HS-27A (cell line): Measurements from ENCODE around the gene MKNK2.

Experiments used
- DNase-seq: peaks from one replicate; pipeline ENCODE4 v3.0.0-alpha.2; 2012; ENCODE audit warnings: low read depth, missing footprints

The MKNK2 gene

DNA sequence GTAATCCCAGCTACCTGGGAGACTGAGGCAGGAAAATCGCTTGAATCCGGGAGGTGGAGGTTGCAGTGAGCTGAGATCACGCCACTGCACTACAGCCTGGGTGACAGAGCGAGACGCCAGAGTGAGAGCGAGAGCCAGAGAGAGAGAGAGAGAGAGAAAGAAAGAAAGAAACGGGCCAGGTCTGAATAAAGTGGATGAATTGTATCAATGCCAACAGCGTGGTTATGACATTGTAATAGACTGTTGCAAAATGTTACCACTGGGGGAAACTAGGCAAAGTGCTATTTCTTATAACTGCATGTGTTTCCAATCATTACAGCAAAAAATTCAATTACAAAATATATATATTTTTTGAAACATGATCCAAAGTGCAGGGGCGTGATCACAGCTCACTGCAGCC, 23.7 kb downstream of the MKNK2 start:
- DNase-seq = no peak

DNA sequence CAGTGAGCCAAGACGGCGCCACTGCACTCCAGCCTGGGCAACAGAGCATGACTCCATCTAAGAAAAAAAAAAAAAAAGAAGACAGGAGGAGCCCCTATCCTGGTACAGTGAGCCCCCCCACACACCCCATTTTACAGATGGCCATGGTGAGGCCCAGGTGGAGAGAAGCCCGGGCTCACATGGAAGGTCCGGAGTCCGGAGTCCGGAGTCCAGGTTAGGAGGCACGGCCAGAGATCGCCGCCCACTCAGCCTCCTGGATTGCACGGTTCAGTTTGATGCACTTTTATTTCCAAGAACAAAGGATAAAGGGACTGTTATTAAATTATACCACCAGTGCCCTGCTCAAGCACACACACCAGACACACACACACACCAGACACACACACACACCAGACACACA, 24.3 kb downstream of the MKNK2 start:
- DNase-seq = no peak

DNA sequence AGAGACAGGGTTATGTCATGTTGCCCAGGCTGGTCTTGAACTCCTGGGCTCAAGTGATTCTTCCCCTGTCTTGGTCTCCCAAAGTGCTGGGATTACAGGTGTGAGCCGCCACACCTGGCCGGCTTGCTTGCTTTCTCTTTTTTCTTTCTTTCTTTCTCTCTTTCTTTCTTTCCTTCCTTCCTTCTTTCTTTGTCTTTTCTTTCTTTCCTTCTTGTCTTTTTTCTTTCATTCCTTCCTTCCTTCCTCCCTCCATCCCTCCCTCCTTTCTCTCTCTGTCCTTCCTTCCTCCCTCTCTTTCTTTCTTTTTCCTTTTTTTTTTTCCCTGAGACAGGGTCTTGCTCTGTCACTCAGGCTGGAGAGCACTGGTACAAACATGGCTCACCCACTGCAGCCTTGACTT, 28.8 kb downstream of the MKNK2 start:
- DNase-seq = no peak

DNA sequence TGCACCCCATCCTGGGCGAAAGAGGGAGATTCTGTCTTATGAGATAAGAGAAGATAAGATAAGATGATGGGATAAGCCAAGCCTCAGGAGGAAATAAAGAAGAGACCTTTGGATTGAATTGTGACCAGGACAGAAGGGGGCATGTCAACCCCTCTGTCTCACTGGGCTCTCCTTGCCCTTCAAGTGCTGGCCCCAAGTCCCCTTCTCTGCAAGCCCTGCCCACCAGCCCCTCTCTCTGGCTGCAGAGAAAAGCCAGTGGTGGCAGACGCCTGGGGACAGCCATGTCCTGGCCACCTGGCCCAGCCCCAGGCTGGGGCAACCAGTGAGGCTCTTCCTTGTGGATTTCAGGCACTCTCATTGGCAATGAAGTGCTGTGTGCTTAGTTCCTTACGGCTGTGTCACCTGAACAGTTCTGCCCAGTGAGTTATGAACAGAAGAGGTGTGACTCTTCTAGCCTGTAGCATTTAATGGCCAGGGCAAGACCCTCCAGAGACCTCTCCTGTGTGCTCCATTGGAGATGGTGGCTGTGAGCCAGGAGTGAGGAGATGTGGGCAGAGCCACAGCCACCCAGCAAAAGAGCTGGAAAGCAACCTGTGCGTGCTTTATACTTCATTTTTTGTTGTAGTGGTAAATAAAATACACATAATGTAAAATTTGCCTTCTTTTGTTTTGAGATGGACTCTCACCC, 29.4 kb downstream of the MKNK2 start:
- DNase-seq = no peak

DNA sequence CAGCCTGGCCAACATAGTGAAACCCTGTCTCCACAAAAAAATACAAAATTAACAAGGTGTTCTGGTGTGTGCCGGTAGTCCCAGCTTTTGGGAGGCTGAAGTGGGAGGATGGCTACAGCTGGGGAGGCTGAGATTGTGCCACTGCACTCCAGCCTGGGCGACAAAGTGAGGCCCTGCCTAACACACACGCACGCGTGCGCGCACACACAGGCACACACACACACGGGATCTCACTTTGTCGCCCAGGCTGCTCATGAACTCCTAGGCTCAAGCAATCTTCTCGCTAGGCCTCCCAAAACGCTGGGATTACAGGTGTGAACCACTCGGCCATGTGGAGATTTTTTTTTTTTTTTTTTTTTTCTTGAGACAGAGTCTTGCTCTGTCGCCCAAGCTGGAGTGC, 32.3 kb downstream of the MKNK2 start:
- no peak for DNase-seq

DNA sequence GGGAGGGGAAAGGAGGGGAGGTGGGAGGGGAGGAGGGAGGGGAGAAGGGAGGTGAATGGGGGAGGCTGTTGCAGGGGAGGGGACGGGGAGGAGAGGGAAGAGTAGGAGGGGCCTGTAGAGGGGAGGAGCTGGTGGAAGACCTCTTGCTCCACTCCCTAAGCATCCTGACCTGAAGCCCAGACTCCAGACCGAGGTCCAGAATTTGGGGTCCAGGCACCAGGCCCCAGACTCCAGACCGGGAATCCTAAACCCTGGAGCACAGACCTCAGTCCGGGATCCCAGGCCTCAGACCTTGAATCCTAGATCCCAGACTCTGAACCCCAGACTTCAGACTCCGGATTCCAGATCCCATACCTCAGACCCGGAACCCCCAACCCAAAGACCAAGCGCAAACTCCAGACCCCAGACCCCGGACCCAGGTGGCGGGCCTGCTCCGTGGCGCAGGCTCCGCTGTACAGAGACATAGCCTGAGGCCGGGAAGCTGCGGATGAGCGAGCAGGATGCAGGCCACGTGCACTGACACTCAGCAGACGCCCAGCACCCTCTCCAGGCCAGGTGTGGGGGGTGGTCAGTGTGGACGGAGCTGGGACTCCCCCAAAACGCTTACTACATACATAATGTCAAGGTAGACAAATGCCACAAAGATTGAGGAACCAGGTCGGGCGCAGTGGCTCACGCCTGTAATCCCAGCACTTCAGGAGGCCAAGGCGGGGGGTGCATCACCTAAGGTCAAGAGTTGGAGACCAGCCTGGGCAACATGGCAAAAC, 34.8 kb downstream of the MKNK2 start:
- DNase-seq = no peak

DNA sequence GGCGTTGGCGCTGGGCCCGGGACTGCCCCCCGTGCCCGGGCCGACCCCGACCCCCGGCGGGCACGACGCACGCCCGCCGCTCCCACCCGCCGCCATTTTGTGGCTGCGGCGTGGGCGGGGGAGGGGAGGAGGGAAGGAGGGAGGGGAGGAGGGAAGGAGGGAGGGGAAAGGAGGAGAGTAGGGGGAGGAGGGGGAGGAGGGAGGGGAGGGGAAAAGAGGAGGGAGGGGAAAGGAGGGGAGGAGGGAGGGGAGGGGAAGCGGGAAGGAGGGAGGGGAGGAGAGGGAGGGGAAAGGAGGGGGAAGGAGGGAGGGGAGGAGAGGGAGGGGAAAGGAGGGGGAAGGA, 35.5 kb downstream of the MKNK2 start, which contains the start of gene BTBD2:
Gene BTBD2 (minus strand): TSS at position 107 of the 343 bp plus-strand sequence. CDS start 11 bp downstream, at position 96.
- DNase-seq = no peak

DNA sequence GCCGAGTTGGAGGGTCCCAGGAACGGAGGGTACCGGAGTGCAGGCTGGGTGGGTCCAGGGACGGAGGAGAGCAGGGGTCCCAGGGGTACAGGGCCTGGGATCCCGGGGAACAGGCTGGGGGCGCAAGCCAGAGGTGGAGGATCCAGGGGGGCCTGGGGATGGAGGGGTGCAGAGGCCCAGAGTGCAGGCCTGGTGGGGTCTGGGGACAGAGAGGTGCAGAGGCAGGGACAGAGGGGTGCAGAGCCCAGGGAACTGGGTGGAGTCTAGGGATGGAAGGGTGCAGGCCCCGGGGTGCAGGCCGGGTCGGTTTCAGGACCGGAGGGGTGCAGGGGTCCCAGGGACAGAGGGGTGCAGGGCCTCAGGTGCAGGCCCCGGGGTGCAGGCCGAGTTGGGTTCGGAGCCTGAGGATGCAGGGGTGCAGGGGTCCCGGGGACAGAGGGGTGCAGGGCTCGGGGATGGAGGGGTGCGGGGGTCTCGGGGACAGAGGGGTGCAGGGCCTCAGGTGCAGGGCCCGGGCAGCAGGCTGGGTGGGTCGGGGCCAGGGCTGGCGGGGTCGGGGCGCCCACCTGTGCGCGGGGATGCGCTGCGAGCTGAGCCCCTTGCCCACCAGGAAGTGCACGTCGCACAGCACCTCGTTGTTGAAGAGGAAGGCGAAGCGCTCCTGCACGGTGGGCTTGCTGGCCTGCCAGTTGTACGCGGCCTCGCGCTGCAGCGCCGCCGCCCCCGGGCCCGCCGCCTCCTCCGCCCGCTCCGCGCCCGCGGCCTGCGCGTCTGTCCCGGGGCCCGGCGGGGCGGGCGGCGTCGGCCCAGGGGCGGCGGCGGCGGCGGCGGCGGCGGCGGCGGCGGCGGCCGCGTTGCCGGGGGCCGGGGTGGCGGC, 36.1 kb downstream of the MKNK2 start:
- no peak for DNase-seq

DNA sequence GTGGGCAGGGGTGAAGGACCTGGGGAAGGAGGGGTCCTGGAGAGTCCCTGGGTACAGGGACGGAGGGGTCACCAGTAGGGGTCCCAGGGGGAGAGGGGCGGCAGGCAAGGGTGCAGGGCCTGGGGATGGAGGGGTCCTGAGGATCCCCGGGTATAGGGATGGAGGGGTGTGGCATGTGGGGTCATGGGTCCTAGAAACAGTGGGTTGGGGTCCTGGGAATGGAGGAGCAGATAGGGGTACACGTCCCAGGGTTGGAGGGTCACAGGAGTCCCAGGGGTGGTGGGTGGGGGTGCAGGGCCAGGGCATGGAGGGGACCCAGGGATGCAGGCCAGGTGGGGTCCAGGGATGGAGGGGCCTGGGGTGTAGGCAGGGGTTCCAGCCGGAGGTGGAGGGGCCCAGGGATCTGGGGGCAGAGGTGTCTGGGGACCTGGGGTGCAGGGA, 36.9 kb downstream of the MKNK2 start:
- DNase-seq = no peak

DNA sequence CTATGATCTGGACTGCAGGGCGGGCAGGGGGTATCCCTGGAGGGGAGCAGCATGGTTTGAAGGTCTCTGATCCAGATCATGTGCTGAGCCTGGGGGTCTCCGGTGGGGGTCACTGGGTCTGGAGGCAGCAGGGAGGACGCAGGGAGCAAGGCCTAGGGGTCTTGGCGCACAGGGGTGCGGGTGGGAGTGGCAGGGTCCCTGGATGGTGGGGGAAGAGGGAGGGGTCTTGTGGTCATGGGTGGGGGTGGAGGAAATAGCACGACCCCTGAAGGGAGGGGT, 37.4 kb downstream of the MKNK2 start:
- no peak for DNase-seq

DNA sequence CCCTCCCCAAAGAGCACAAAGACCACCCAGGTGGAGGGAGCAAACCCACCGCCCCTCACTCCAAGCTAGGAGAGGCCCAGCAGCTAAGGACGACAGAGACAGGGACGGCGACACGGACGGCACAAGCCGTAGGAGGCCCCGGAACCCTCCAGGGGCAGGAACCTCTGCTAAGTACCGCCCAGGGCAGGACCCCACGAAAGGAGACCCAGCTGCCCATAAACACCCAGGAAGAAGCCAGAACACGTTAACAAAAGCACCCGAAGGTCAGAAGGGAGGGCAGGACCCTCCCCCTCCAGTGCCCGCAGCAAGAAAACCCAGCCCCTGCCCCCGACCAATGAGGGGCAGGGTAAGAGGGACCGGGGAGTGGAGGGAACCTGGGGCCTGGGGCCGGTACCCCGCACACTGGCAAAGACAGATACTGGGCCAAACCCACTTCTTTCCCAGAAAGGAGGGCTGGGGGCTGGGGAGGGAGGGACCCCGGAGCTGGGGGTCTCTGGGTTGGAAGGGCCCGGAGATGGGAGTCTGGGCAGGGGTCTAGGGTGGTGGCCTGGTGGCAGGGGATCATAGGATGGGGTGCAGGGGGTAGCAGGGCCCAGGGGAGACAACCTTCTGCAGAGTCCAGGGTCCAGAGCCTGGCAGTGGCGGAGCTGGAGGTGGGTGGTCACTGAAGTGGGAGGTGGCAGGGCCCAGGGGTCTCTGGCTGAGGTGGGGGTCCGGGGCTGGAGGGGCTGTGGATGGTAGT, 37.9 kb downstream of the MKNK2 start:
- no peak for DNase-seq

DNA sequence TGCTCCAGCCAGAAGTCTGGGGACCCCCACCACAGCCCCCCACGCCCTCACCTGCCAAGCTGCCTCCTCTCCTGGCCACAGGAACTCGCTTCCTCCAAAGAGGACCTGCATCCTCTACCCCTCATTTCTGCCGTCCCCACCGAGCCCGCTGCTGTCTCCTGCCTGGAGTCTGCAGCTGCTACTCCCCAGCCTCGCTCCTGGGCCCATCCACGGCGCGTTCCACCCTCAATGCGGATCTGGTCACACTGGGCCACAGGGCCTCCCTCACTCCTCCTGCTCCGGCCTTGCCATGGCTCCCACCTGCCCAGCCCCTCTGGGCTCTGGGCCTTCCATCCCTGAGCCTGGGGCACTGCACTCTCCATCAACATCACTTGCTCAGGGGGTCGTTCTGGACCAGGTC, 39.9 kb downstream of the MKNK2 start:
- no peak for DNase-seq

DNA sequence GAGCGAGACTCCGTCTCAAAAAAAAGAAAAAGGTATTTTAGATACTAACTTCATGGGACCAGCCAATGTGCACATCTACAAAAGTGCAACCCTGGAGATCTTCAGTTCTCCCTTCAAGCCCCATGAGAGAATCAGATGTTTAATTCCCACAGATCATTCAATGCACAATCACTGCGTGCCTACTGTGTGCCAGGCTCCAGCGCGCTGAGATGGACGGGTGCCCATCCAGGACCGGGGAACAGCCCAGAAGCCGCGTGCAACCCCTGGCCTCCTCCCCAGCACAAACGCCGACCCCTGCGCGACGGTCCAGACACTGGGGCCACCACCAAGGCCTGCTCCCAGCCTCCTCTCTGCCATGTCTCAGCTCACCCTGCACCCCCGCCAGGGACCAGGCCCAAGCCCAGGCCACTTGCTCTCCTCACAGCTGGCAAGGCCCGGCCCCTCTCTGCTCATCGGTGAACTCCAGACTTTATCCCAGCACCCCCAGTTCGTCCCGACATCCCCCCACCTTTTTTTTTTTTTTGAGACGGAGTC, 40.8 kb downstream of the MKNK2 start:
- DNase-seq = no peak

DNA sequence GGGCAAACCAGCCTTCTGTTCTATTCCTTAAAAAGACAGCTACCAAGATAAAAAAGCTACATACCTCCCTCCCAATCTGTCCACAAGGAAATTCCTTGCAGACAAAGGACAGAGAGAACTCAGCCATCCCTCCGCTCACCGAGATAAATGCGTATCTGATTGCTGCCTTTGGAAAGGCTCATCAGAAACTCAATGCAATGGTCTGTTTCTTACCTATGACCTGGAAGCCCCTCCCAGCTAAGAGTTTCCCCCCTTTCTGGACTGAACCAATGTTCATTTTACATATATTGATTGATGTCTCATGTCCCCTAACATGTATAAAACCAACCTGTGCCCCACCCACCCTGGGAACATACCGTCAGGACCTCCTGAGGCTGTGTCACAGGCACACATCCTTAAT, 47.2 kb downstream of the MKNK2 start:
- DNase-seq = no peak

DNA sequence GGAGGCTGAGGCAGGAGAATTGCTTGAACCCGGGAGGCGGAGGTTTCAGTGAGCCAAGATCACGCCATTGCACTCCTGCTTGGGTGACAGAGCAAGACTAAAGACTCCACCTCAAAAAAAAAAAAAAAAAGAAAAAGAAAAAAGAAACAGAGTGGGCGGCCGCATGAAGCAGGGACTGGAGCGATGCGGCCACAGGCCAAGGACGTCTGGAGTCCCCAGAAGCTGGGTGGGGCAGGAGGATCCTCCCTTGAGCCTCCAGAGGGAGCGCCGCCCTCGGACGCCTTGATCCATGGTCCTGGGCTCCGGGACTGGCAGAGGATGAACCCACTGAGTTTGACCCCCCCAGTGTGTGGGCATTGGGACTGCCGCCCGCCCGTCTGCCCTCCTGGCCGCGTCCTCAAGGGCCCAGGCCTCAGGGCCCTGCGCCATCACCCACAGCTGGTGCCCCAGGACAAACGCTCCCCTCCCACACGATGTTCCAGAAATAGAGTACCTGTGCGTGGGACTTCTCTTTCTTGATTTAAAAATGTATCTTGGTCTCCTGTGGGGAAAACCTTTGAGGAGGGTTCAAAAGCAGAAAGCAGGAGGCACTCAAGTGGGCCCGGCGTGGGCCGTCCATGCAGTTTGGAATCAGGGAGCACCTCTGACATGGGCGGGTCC, 51.1 kb downstream of the MKNK2 start:
- DNase-seq = no peak

DNA sequence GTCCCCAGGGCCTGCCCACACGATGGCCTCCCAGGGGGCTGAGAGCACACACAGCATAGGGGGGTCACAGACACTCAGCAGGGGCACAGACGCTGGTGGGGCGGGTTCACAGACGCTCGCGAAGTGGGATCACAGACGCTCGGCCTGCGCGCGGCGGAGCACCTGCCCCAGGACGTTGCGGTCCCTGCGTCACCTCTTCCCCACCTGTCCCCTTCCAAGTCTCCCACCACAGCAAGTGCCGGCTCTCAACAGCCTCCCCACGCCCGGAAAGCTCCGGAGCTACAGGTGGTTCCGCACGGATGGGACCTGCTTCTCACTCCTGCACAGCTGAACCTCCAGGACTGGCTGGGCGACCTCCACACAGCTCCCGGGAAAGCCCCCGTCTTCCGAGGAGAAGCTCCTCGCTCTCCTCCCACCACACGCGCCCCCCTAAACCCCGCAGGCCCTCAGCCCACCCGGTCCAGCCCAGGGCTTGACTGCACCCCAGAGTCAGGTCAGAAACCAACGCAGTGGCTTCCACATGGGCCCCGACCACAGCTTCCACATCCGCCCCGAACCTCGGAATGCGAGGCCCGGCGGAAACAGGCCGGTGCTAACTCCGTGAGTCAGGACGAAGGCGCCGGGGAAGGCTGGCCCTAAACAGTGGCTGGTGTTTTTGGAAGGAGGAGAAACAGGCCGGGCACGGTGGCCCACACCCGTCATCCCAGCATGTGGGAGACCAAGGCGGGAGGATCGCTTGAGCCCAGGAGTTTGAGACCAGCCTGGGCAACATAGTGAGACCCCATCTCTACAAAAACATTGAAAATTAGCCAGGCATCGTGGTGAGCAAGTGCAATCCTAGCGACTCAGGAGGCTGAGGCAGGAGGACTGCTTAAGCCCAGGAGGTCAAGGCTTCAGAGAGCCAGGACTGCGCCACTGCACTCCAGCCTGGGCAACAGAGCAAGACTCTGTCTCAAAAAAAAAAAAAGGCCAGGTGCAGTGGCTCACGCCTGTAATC, 52.0 kb downstream of the MKNK2 start:
- no peak for DNase-seq

DNA sequence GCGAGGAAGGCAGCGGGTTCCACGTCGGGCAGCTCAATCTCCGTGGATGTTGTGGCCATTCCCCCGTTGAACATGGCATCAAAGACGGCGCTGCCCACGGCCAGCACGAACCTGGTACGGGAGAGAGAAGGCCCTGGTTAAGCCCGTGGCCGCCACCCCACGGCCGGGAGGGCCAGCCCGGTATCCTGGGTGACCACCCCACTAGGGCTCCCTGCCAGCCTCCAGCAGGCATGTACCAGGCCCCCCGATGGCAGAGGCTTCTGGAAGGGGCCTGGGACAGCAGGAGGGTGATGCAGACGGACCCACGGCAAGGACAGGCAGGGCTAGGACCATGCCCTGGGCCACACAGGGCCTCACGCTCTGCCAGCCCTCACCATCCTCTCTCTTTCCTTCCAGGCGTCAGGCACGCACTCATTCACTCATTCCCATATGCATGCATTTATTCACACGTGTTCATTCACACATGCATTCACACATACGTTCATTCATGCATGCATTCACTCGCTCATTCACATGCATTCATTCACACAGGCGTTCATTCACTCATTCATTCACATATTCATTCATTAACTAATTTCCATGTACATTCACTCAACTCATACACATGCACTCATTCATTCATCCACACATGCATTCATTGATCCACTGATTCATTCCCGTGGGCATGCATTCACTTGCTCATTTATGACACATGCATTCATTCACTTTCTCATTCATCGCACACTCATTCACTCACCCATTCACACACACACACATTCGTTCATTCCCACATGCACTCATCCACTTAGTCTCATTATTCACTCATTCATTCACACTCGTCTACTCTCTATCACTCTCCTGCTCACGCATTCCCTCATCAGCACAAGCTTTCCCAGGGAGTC, 53.5 kb downstream of the MKNK2 start:
- no peak for DNase-seq

DNA sequence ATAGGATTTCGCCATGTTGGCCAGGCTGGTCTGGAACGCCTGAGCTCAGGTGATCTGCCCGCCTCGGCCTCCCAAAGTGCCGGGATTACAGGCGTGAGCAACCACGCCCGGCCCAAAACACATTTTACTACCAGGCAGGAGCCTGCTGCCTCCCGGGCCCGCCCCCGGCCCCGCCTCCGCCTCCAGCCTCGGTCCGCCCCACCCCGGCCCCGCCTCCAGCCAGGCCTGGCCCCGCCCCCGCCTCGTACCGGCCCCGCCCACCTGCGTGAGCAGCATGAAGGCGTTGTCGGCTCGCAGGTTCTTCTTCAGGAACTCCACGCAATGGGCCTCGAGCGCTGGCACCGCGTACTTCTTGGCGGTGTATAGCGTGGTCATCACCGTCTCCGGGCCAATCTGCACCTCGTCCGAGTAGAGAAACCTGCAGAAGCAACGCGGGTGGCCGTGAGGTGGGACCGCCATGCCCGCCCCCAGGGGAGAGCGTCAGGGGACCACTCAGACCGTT, 58.2 kb downstream of the MKNK2 start:
- DNase-seq = no peak
